Neural progenitor cell (in vitro differentiated cells): ENCODE measurements around the gene TMOD4. TPM values are rescaled to one million over a fixed set of nuclear protein-coding genes. Genes with fewer than 3 reads are reported as not detected.

ENCODE experiments used
- DNase-seq: peaks from one replicate; pipeline ENCODE4 v3.0.0-alpha.2; 2016; ENCODE audit warnings: low spot score
- H2AFZ ChIP-seq: fragments of 200-600 bp; sonication (generic); replicated peaks from 2 replicates; pipeline ENCODE4 v1.6.1; 2016; ENCODE audit warnings: antibody characterized with exemption
- H3F3A ChIP-seq: fragments of 200-600 bp; sonication (generic); 2 replicates; pipeline ENCODE4 v1.6.1; 2016; ENCODE audit warnings: antibody characterized with exemption, low read depth
- H3K27ac ChIP-seq: fragments of 200-600 bp; sonication (generic); 2 replicates; pipeline ENCODE4 v1.5.1; 2016; ENCODE audit warnings: mild to moderate bottlenecking
- H3K27me3 ChIP-seq: fragments of 200-600 bp; sonication (generic); 2 replicates; pipeline ENCODE4 v1.6.1; 2016; ENCODE audit warnings: mild to moderate bottlenecking, moderate library complexity
- H3K36me3 ChIP-seq: fragments of 200-600 bp; sonication (generic); 2 replicates; pipeline ENCODE4 v1.5.1; 2016
- H3K4me1 ChIP-seq: fragments of 200-600 bp; sonication (generic); 2 replicates; pipeline ENCODE4 v1.6.1; 2016; ENCODE audit warnings: mixed run types
- H3K4me2 ChIP-seq: fragments of 200-600 bp; sonication (generic); 2 replicates; pipeline ENCODE4 v1.6.1; 2016
- H3K4me3 ChIP-seq: fragments of 200-600 bp; sonication (generic); 2 replicates; pipeline ENCODE4 v1.5.1; 2016
- H3K79me2 ChIP-seq: fragments of 200-600 bp; sonication (generic); 2 replicates; pipeline ENCODE4 v1.6.1; 2016; ENCODE audit warnings: low read depth
- H3K9ac ChIP-seq: fragments of 200-600 bp; sonication (generic); 2 replicates; pipeline ENCODE4 v1.6.1; 2016
- H3K9me3 ChIP-seq: fragments of 200-600 bp; sonication (generic); 2 replicates; pipeline ENCODE4 v1.5.1; 2016; ENCODE audit warnings: low read depth
- H4K20me1 ChIP-seq: fragments of 200-600 bp; sonication (generic); 2 replicates; pipeline ENCODE4 v1.6.1; 2016; ENCODE audit warnings: low read depth
- H3K27ac Mint-ChIP-seq: 3 replicates; pipeline ENCODE4 v1.8.0; 2021; ENCODE audit warnings: mixed read lengths
- H3K27me3 Mint-ChIP-seq: 2 replicates; pipeline ENCODE4 v1.8.0; 2022; ENCODE audit warnings: low read depth, mild to moderate bottlenecking, inconsistent platforms, moderate library complexity, mixed read lengths; ENCODE audit not compliant: insufficient read depth
- H3K36me3 Mint-ChIP-seq: 3 replicates; pipeline ENCODE4 v1.8.0; 2021; ENCODE audit warnings: mixed read lengths
- H3K4me1 Mint-ChIP-seq: 3 replicates; pipeline ENCODE4 v1.8.0; 2021; ENCODE audit warnings: mixed read lengths
- H3K4me3 Mint-ChIP-seq: 3 replicates; pipeline ENCODE4 v1.8.0; 2021; ENCODE audit warnings: mild to moderate bottlenecking, moderate library complexity, mixed read lengths
- H3K9me3 Mint-ChIP-seq: 3 replicates; pipeline ENCODE4 v1.8.0; 2020; ENCODE audit warnings: mixed read lengths
- CTCF ChIP-seq: fragments of 200-600 bp; sonication (generic); IDR thresholded peaks from 2 replicates; pipeline ENCODE4 v1.5.1; 2017; ENCODE audit warnings: antibody characterized with exemption, mild to moderate bottlenecking
- EZH2 ChIP-seq: fragments of 200-600 bp; sonication (generic); IDR thresholded peaks from 2 replicates; pipeline ENCODE4 v1.6.1; 2017; ENCODE audit warnings: antibody characterized with exemption, mild to moderate bottlenecking, moderate library complexity
- EZH2phosphoT487 ChIP-seq: fragments of 200-600 bp; sonication (generic); IDR thresholded peaks from 2 replicates; pipeline ENCODE4 v1.6.1; 2017; ENCODE audit warnings: antibody characterized with exemption
- total RNA-seq: library from RNA; depleted of rRNA; stranded (reverse); fragments of >200 nt; gene quantifications from 2 replicates; pipeline ENCODE4 v1.2.3, GENCODE V29; 2015; ENCODE audit warnings: low replicate concordance

TMOD4 gene
- total RNA-seq, 1 donor from 2014 or later: not detected

GRCh38 chr1:151146412-151147131 is 29.2 kb downstream of the TMOD4 start, which contains the start of gene SEMA6C:
TSS of gene SEMA6C (minus strand) at chr1:151146631. CDS start at chr1:151142621, 4,010 bp downstream.
- DNase-seq: peak; percentile 96
- Mint-ChIP-seq H3K27me3 (peaks cover 16% of the 10 kb centered on the region), H3K36me3 (peaks cover 10% of the 10 kb centered on the region), H3K4me3 (peak within 1 kb of the TSS; percentile 91), H3K9me3 (no peaks in the 10 kb centered on the region), H3K27ac (peak within 1 kb of the TSS; percentile 60), H3K4me1 (peaks cover 39% of the 10 kb centered on the region)
- peaks cover 26% of the 10 kb centered on the region for H4K20me1 ChIP-seq
- no peaks in the 10 kb centered on the region for H3K36me3 ChIP-seq
- no peak for TF ChIP-seq EZH2
- TF ChIP-seq CTCF: no peak
- no peak for TF ChIP-seq EZH2phosphoT487
- no peaks in the 10 kb centered on the region for H3K9me3 ChIP-seq
- peaks cover 32% of the 10 kb centered on the region for H3K27me3 ChIP-seq
- H3K9ac ChIP-seq: peak within 1 kb of the TSS; percentile 58
- no peaks in the 10 kb centered on the region for H3K79me2 ChIP-seq
- peak within 1 kb of the TSS; percentile 95 for H2AFZ ChIP-seq
- H3K27ac ChIP-seq: no peak within 1 kb of the TSS
- H3F3A ChIP-seq: peaks cover 27% of the 10 kb centered on the region
- H3K4me2 ChIP-seq: peak within 1 kb of the TSS; percentile 91
- peak within 1 kb of the TSS; percentile 91 for H3K4me3 ChIP-seq
- H3K4me1 ChIP-seq: peaks cover 30% of the 10 kb centered on the region

- DNase-seq: peak; percentile 37
- peaks cover 39% of the 10 kb centered on the region for H3K4me1 Mint-ChIP-seq
- no peaks in the 10 kb centered on the region for H3K9me3 Mint-ChIP-seq
- H3K27me3 Mint-ChIP-seq: peaks cover 16% of the 10 kb centered on the region
- H3F3A ChIP-seq: peaks cover 27% of the 10 kb centered on the region
- peak overlapping the region; percentile 91 for H3K4me3 Mint-ChIP-seq
- TF ChIP-seq EZH2phosphoT487 (peak; percentile 13), EZH2 (no peak)
- H3K9me3 ChIP-seq: no peaks in the 10 kb centered on the region
- H3K4me2 ChIP-seq: peak overlapping the region; percentile 91
- H3K9ac ChIP-seq: no peak overlapping the region
- H4K20me1 ChIP-seq: peaks cover 26% of the 10 kb centered on the region
- H3K27ac Mint-ChIP-seq: peak overlapping the region; percentile 60
- no peaks in the 10 kb centered on the region for H3K36me3 ChIP-seq
- peaks cover 30% of the 10 kb centered on the region for H3K4me1 ChIP-seq
- H2AFZ ChIP-seq: peak overlapping the region; percentile 95
- H3K36me3 Mint-ChIP-seq: peaks cover 10% of the 10 kb centered on the region
- peak overlapping the region; percentile 91 for H3K4me3 ChIP-seq
- H3K79me2 ChIP-seq: no peaks in the 10 kb centered on the region
- no peak overlapping the region for H3K27ac ChIP-seq
- peaks cover 32% of the 10 kb centered on the region for H3K27me3 ChIP-seq
These were observed 29.7 kb downstream of the TMOD4 start for GRCh38 chr1:151146072-151146411.

GRCh38 chr1:151145304-151146071 is 30.3 kb downstream of the TMOD4 start:
- no peak overlapping the region for H3K27ac ChIP-seq
- peaks cover 27% of the 10 kb centered on the region for H3F3A ChIP-seq
- Mint-ChIP-seq H3K9me3 (no peaks in the 10 kb centered on the region), H3K27me3 (peaks cover 16% of the 10 kb centered on the region), H3K27ac (no peak overlapping the region), H3K36me3 (peaks cover 10% of the 10 kb centered on the region), H3K4me3 (peak overlapping the region; percentile 91), H3K4me1 (peaks cover 39% of the 10 kb centered on the region)
- H3K9ac ChIP-seq: peak overlapping the region; percentile 58
- H3K4me2 ChIP-seq: peak overlapping the region; percentile 91
- H4K20me1 ChIP-seq: peaks cover 26% of the 10 kb centered on the region
- no peaks in the 10 kb centered on the region for H3K36me3 ChIP-seq
- peak overlapping the region; percentile 95 for H2AFZ ChIP-seq
- H3K9me3 ChIP-seq: no peaks in the 10 kb centered on the region
- peaks cover 30% of the 10 kb centered on the region for H3K4me1 ChIP-seq
- H3K4me3 ChIP-seq: peak overlapping the region; percentile 91
- peak; percentile 58 for DNase-seq
- peak; percentile 15 for TF ChIP-seq EZH2phosphoT487
- TF ChIP-seq CTCF: no peak
- no peaks in the 10 kb centered on the region for H3K79me2 ChIP-seq
- H3K27me3 ChIP-seq: peaks cover 32% of the 10 kb centered on the region
